HepG2 (cell line): ENCODE results near the gene NFIC. TPM values are rescaled to one million over a fixed set of nuclear protein-coding genes. Genes with fewer than 3 reads are reported as not detected.

Experiments used
- ATF2 ChIP-seq: sonication (generic); formaldehyde crosslinking; IDR thresholded peaks from 2 replicates; pipeline ENCODE4 v1.4.0; 2020; ENCODE audit warnings: missing genetic modification reagents
- EEA1 ChIP-seq: sonication (generic); formaldehyde crosslinking; IDR thresholded peaks from 2 replicates; pipeline ENCODE4 v1.5.1; 2020; ENCODE audit warnings: mild to moderate bottlenecking, missing genetic modification reagents, borderline replicate concordance
- GABPA ChIP-seq, 2 experiments: IDR thresholded peaks; 2 replicates each; pipeline ENCODE4 v1.6.1; 2011 to 2016; ENCODE audit warnings: low read depth in 2 of 2, low read length in 1 of 2, missing biosample characterization in 1 of 2, missing genetic modification characterization in 1 of 2
- GZF1 ChIP-seq: sonication (generic); formaldehyde crosslinking; IDR thresholded peaks from 2 replicates; pipeline ENCODE4 v1.5.1; 2020; ENCODE audit warnings: mild to moderate bottlenecking, missing genetic modification reagents
- HOXA7 ChIP-seq: sonication (generic); formaldehyde crosslinking; IDR thresholded peaks from 2 replicates; pipeline ENCODE4 v1.8.1; 2022; ENCODE audit warnings: mild to moderate bottlenecking, missing genetic modification reagents, moderate library complexity
- KAT8 ChIP-seq: IDR thresholded peaks from 2 replicates; pipeline ENCODE4 v1.6.1; 2016; ENCODE audit warnings: missing genetic modification reagents, missing compliant biosample characterization
- KDM1A ChIP-seq: IDR thresholded peaks from 2 replicates; pipeline ENCODE4 v1.6.1; 2016; ENCODE audit warnings: missing compliant biosample characterization
- NFATC3 ChIP-seq: sonication (generic); formaldehyde crosslinking; IDR thresholded peaks from 2 replicates; pipeline ENCODE4 v1.5.1; 2020; ENCODE audit warnings: mild to moderate bottlenecking, missing genetic modification reagents
- SAFB2 ChIP-seq: sonication (generic); formaldehyde crosslinking; IDR thresholded peaks from 2 replicates; pipeline ENCODE4 v1.5.1; 2020; ENCODE audit warnings: missing genetic modification reagents, low read depth, mild to moderate bottlenecking, borderline replicate concordance
- SIN3B ChIP-seq: fragments of 150-350 bp; IDR thresholded peaks from 2 replicates; pipeline ENCODE4 v1.6.1; 2014; ENCODE audit warnings: low read length
- SIX4 ChIP-seq: sonication (generic); formaldehyde crosslinking; IDR thresholded peaks from 2 replicates; pipeline ENCODE4 v1.4.0; 2020; ENCODE audit warnings: missing genetic modification reagents
- TMF1 ChIP-seq: sonication (generic); formaldehyde crosslinking; IDR thresholded peaks from 2 replicates; pipeline ENCODE4 v1.8.1; 2022; ENCODE audit warnings: low read depth, missing genetic modification reagents
- ZBTB10 ChIP-seq: sonication (generic); formaldehyde crosslinking; IDR thresholded peaks from 2 replicates; pipeline ENCODE4 v1.4.0; 2020; ENCODE audit warnings: missing genetic modification reagents, borderline replicate concordance
- ZBTB7A ChIP-seq: sonication (generic); formaldehyde crosslinking; IDR thresholded peaks from 2 replicates; pipeline ENCODE4 v1.8.0; 2022; ENCODE audit warnings: mild to moderate bottlenecking, missing genetic modification reagents
- ZFP37 ChIP-seq: sonication (generic); formaldehyde crosslinking; IDR thresholded peaks from 2 replicates; pipeline ENCODE4 v1.4.0; 2020; ENCODE audit warnings: missing genetic modification reagents, borderline replicate concordance
- ZNF354B ChIP-seq: sonication (generic); formaldehyde crosslinking; IDR thresholded peaks from 2 replicates; pipeline ENCODE4 v1.8.0; 2022; ENCODE audit warnings: mild to moderate bottlenecking, missing genetic modification reagents
- ZNF367 ChIP-seq: sonication (generic); formaldehyde crosslinking; IDR thresholded peaks from 2 replicates; pipeline ENCODE4 v1.4.0; 2020; ENCODE audit warnings: missing genetic modification reagents, borderline replicate concordance
- ZNF446 ChIP-seq: sonication (generic); formaldehyde crosslinking; IDR thresholded peaks from 2 replicates; pipeline ENCODE4 v1.5.0; 2020; ENCODE audit warnings: mild to moderate bottlenecking, missing genetic modification reagents
- ZNF781 ChIP-seq: sonication (generic); formaldehyde crosslinking; IDR thresholded peaks from 2 replicates; pipeline ENCODE4 v1.5.1; 2020; ENCODE audit warnings: borderline replicate concordance, mild to moderate bottlenecking, missing genetic modification reagents; ENCODE audit errors: not compliant biosample characterization
- ZSCAN9 ChIP-seq: IDR thresholded peaks from 2 replicates; pipeline ENCODE4 v1.6.1; 2016; ENCODE audit warnings: borderline replicate concordance
- polyA plus RNA-seq, 8 experiments: library from polyadenylated mRNA; depleted of rRNA in 3 of 8; stranded (reverse) in 7 of 8; unstranded in 1 of 8; fragments of >200 nt; fragmentation: Illumina TruSeq in 4 of 8; extraction: Trizol in 4 of 8; gene quantifications; 2 replicates each; pipeline versions ENCODE4 v1.2.1 to v1.2.3, GENCODE V29; 2011 to 2016; ENCODE audit warnings: low read depth in 4 of 8, missing spikeins in 1 of 8, mixed read lengths in 1 of 8; ENCODE audit not compliant: insufficient read depth in 1 of 8
- total RNA-seq, 5 experiments: library from RNA; depleted of rRNA; stranded (reverse); fragments of >200 nt; fragmentation: Illumina TruSeq; extraction: Trizol; gene quantifications; 2 replicates each; pipeline ENCODE4 v1.2.3, GENCODE V29; 2016; ENCODE audit warnings: low read depth in 1 of 5
- TF ChIP-seq, protein P1 (sequence below): sonication (generic); formaldehyde crosslinking; IDR thresholded peaks from 2 replicates; pipeline ENCODE4 v1.8.0; 2022; ENCODE audit warnings: mild to moderate bottlenecking, missing genetic modification reagents
- TF ChIP-seq, protein P2 (sequence below): IDR thresholded peaks from 2 replicates; pipeline ENCODE4 v1.6.1; 2016; ENCODE audit warnings: missing biosample characterization, missing genetic modification reagents, low read depth

Gene NFIC
- total and polyA plus RNA-seq, 2 of the 13 experiments (the other 11 are each of a cell fraction or from before 2014, with no cell fraction given) = 1.3 to 2.5 TPM

DNA sequence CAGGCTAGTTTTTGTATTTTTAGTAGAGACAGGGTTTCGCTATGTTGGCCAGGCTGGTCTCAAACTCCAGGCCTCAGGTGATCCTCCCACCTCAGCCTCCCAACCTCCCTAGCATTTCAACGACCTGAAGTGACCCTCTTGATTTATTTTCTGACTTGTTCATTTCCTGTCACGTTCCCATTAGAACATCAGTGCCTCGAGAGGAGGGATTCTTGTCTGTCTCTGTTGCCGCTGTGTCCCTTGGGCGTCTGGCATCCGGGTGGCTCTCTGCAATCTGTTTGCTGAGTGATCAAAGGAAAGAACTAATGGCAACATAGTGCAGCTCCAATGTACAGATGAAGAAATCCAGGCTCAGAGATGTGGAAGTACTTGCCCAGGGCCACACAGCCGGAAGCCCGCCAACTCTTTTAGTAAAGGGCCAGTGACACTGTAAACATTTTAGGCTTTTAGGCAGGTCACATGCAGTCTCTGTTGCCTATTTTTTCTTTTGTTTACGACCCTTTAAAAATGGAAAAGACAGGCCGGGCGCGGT lies 47.5 kb downstream of the NFIC start (continued):
- TF ChIP-seq, protein P1, sequence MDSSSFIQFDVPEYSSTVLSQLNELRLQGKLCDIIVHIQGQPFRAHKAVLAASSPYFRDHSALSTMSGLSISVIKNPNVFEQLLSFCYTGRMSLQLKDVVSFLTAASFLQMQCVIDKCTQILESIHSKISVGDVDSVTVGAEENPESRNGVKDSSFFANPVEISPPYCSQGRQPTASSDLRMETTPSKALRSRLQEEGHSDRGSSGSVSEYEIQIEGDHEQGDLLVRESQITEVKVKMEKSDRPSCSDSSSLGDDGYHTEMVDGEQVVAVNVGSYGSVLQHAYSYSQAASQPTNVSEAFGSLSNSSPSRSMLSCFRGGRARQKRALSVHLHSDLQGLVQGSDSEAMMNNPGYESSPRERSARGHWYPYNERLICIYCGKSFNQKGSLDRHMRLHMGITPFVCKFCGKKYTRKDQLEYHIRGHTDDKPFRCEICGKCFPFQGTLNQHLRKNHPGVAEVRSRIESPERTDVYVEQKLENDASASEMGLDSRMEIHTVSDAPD (CRISPR knock-in tag) = no peak
- TF ChIP-seq GABPA (IDR thresholded peaks at IDR 0.05; ENCODE audit: low read depth, low read length) = no peak
- peak; percentile 65 for TF ChIP-seq GABPA (CRISPR knock-in tag; IDR thresholded peaks at IDR 0.05; ENCODE audit: low read depth)
- no peak for TF ChIP-seq ZNF446 (CRISPR knock-in tag)
- TF ChIP-seq, protein P2, sequence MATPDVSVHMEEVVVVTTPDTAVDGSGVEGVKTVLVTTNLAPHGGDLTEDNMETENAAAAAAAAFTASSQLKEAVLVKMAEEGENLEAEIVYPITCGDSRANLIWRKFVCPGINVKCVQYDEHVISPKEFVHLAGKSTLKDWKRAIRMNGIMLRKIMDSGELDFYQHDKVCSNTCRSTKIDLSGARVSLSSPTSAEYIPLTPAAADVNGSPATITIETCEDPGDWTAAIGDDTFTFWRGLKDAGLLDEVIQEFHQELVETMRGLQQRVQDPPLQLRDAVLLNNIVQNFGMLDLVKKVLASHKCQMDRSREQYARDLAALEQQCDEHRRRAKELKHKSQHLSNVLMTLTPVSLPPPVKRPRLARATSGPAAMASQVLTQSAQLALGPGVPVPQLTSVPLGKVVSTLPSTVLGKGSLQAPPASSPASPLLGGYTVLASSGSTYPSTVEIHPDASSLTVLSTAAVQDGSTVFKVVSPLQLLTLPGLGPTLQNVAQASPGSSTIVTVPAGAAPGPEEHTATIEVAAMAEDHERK (CRISPR knock-in tag) = no peak
- TF ChIP-seq ZSCAN9 (CRISPR knock-in tag) = peak; percentile 87
- TF ChIP-seq ZNF354B (CRISPR knock-in tag) = no peak
- TF ChIP-seq ZBTB10 (CRISPR knock-in tag) = no peak
- TF ChIP-seq ZBTB7A (CRISPR knock-in tag) = no peak
- no peak for TF ChIP-seq EEA1 (CRISPR knock-in tag)
- TF ChIP-seq ZFP37 = no peak
- TF ChIP-seq ZNF367 (CRISPR knock-in tag) = no peak
- TF ChIP-seq TMF1 (CRISPR knock-in tag) = no peak
- peak; percentile 63; the same call in 1 of the 2 replicates for TF ChIP-seq ATF2 (CRISPR knock-in tag)
- no peak for TF ChIP-seq SIN3B
- TF ChIP-seq KDM1A = peak; percentile 94
- TF ChIP-seq GZF1 (CRISPR knock-in tag) = no peak
- TF ChIP-seq ZNF781 (CRISPR knock-in tag) = no peak
- peak; percentile 46; the same call in 1 of the 2 replicates for TF ChIP-seq SIX4
- no peak for TF ChIP-seq HOXA7 (CRISPR knock-in tag)
- TF ChIP-seq KAT8 (CRISPR knock-in tag) = 0 out of 2 replicates have a peak, but pooled peaks have one; percentile 44
- no peak for TF ChIP-seq NFATC3
- TF ChIP-seq SAFB2 (CRISPR knock-in tag) = no peak
